NCI-H524 treated with DMSO at 0.1 percent for 48 hours (cell line): ENCODE results near the gene KIAA1217.
"Not testable (repeated sequence)": the region's sequence is repeated elsewhere in the genome, so short reads cannot be mapped to it uniquely, and the experiment has no call there.

Experiments
- DNase-seq: peaks from one replicate; lab custom pipeline; 2025; lab: John Stamatoyannopoulos, UW

KIAA1217 gene

DNA sequence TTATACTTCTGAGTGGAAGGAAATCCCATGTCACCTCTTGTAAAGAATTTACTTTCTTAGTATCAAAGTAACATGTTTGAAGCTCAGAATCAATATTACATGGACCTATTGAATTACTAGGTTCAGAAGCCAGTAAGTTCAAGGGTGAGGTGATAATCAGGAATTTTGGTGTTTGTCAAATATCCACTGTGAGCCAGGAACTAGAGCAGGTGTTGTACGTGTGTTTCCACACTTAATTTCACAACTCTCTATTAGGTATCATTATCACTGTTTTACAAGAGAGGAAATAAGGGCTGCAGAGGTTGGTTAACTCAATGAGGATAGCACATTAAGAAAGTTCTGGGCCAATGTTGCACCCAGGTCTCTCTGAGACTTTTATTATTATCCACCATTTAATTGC lies 130.4 kb downstream of the KIAA1217 start:
- DNase-seq, result no peak

GRCh38 chr10:24340446-24340845 lies 131.5 kb downstream of the KIAA1217 start:
- no peak for DNase-seq

DNA sequence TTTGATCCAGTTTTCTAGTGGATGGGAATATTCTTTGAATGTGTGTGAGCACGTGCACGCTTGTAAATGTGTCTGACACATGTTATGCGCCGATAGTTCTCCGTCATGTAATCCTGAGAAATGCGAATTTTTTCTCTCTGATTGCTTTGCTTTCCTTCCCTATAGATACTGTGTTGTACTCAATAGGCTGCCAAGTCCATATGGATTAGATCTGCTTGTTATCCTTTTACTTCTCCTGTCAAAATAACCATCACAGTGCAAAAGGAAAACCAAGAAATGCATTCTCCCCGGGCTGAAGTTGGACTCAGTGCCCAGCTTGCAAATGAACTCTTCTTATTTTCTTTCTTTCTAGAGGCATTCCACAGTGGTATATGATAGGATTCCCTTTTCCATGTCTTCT lies 131.9 kb downstream of the KIAA1217 start:
- no peak for DNase-seq

DNA sequence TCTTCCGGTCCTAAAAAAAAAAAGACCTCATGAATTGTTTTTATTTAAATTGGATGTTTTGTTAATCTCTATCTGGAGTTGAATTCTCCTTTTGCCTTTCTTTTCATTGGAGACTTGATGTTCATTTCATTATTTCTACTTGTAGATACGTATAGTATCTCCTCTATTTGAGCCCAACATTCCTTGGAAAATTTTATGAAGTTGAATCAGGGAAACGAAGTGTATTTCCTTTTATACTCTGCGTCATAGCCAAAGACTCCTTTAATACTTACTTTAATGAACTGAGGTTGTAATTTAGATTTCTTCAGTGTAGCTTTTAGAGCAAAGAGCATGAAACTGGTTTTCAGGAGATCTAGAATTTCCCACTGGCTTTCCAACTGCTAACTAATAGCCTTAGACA lies 132.4 kb downstream of the KIAA1217 start:
- no peak for DNase-seq

- no peak for DNase-seq
These were observed 133.0 kb downstream of the KIAA1217 start for GRCh38 chr10:24341897-24342296.

- no peak for DNase-seq
These were observed 134.7 kb downstream of the KIAA1217 start for GRCh38 chr10:24343686-24344085.

DNA sequence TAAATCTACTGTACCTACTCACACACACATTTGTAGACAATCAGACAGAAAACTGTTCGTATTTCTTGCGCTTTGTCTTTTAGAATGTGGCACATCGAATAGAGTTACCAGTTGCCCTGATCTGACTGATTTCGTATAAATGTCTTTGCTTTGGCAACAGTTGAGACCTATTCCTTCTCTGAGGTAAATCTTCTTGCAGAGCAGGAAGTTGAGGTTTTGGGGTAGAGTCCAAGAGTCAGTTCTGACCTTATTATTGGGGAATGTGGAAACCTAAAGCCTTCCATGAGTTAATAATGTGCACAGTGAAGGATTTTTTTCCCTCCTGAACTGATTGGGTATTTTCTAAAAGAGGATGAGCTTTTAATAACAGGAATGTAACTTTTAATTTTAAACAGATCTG lies 135.3 kb downstream of the KIAA1217 start:
- no peak for DNase-seq

DNA sequence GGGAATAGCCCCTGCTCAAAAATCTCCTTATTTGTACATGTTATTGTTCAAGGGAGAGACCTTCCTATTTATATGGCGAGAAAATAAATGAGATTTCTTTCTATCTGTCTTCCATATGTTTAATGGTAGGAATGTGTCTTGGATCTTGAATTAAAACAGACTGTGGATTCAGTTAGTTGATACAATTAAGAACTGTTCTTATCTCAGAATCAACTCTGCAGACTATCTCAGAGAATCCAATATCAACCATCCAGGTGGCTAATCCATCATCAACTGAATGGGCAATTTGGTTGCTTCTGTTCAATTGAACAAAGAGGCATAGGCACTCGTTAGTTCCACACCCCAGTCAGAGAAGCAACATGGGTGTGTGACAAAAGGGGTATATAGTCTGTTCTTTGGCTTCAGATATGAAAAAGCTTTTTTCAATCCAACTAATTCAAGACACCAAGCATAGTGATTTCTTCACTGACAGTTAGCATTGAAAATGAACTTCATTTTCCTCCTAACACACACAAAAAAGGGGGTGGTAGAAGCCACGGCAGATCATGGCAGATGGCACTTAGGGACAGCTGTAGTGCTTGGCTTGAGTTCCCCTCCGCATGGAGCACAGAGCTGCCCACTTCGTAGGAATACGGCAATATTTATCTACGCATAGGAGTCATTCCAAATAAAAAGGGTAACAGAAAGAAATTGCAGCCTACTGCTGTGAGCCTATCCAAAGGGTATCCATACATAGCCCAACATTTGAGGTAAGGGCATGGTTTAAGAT lies 135.9 kb downstream of the KIAA1217 start:
- DNase-seq, result peak; percentile 55

DNA sequence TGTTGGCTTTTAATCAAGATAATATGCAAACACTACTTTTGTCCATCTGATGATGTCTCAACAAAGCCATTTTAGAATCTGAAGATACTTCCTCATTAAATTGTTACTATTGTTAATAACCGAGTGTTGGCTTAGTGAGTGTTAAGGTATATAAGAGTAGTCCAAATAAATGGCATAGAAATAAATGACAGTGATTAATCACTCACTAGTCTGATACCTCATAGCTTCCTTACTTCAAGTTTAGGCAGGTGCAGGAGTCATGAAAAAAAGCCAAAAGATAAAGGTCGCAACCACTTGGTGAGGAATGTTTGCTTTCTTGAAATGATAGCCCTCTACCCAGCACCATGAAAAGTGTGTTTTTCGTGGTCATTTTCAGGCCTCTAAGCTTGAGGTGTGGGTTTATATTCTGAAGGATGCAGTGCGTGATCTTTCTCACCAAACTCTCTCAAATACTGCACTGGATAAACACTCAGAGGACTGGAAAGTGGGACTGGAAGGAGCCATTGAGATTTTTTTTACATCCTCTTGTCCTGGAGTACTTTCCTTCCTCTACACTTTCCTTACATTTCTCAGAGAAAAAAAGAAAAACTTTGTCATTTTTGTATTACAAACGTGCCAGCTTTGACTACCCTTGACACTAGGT lies 138.1 kb downstream of the KIAA1217 start:
- DNase-seq, result no peak

- DNase-seq, result no peak
These were observed 140.6 kb downstream of the KIAA1217 start for GRCh38 chr10:24349379-24350001.

DNA sequence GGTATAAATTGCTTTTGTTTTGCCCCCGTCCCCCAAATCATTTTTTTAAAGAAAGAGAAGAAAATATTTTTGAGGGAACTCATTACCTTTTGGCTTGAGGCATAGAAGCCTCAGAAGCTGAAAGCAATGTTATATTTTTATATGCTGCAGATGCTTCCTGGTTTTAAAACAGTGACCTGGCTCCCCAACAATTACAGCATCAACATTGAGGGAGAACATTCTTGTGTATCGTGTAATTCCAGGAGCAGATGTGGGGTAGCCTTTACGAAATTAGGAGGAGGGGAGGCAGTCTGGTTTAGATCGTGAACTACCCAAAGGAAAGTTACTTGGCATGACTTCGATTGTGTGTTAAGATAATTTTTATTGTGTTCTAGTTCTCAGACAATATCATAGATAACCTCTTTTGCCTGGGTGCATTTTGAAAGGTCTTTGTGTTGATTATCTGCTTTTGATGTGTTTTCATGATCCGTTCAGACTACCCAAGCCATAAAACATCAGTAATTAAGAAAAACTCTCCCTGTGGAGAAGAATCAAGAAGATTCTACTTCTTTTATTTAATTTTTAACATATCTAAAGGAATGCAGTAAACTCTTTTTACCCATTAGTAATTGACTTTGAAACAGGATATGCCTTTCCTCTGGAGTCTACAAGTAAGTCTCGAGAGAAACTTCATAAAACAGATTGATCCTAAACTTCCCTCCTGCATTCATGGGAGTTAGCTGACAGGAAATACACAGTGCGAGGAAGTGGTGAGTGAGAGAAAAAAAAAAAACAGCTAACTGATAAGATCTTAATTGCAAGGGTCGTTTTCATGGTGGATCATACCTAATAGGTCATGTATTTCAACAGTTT lies 141.4 kb downstream of the KIAA1217 start:
- DNase-seq, result no peak

DNA sequence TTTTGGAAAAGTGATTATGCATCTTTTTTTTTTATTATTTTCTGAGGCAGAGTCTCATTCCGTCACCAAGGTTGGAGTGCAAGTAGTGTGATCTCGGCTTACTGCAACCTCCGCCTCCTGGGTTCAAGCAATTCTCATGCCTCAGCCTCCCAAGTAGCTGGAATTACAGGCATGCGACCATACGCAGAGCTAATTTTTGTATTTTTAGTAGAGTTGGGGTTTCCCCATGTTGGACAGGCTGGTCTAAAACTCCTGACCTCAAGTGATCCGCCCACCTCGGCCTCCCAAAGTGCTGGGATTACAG lies 141.9 kb downstream of the KIAA1217 start:
- not testable (repeated sequence) for DNase-seq

DNA sequence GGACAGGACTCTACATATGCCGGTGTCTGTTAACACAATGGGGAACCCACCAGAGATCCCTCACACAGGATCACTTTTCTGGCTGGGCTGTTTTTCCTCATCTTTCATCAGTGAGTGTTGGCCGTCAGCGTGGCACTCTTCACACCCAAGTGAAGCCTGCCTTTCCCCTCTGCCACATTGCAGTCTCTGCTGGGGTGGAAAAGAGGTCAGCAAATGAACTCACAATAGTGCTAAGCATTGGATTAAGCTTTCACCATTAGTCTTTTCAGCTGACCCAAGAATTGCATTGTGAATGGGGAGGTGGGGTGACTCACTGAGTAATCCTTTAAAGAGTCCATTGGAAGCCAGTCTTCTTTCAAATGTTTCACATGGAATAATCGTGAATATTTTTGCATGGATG lies 143.0 kb downstream of the KIAA1217 start:
- DNase-seq, result no peak

- DNase-seq, result no peak
These were observed 143.5 kb downstream of the KIAA1217 start for GRCh38 chr10:24352399-24352798.

DNA sequence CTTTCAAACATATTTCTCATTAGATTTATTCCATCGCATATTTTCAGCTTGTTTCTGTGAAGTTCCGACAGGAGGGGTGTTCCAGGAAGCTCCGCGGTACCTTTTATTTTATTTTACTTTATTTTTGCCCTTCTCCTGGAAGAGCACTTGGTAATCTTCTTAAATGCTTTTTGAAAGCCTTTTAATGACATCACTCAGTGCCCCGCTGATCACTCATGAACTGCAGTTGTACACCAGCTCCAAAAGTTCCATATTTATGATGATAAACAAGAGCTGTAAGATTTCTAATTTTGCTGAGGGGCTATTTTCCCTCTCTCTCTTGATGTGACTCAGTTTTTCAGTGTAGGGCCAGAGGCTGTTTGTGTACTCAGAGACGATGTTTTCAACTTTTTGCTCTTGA lies 144.4 kb downstream of the KIAA1217 start:
- no peak for DNase-seq

GRCh38 chr10:24355056-24355688 lies 146.2 kb downstream of the KIAA1217 start:
- no peak for DNase-seq

DNA sequence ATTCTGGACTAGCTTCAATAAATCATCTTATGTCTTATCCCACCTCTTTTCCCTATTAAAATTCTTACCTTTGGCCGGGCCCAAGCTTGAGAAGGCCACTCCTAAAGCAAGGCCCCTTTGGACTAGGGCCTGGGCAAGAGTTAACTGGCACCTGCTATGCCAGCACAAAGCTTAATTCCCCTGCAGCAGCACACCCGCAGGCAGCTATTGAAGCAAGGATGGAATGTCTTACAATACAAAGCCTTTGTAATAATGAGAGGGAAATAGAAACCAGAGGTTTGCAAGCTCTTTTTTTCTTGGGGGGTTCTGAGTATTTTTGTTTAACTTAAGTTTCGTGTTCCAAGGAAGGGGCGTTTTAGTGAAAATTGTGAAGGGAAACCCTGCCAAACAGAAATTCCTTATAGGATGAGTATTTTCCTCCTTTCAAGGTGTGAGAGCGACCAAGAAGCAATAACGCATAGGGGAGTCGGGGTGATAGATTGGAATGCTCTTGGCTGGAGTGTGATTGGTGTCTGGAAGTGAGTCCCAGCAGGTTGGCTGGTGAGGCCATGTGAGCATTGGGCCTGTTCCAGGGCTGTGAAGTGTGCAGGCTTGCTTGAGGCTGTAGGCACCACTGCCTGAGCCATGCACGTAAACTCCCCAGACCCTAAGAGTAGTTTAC lies 148.5 kb downstream of the KIAA1217 start:
- no peak for DNase-seq

DNA sequence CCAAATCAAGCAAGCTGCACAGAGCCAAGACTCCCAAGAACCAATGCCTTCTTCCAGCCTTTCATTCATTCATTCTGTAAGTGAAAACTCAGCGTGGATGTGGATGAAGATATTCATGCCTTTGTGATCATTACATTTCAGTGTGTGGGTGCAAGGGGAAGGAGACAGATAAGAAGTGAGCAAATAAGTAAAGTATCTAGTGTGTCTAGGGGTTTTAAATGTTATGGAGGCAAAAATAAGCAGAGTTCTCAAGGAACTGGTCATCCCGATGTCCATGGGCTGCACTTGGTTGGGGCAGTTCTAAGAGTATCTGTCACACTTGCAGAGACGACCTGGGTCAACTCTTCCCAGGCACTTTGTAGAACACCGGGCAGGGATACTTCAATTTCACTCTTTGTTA lies 149.1 kb downstream of the KIAA1217 start:
- DNase-seq, result no peak

DNA sequence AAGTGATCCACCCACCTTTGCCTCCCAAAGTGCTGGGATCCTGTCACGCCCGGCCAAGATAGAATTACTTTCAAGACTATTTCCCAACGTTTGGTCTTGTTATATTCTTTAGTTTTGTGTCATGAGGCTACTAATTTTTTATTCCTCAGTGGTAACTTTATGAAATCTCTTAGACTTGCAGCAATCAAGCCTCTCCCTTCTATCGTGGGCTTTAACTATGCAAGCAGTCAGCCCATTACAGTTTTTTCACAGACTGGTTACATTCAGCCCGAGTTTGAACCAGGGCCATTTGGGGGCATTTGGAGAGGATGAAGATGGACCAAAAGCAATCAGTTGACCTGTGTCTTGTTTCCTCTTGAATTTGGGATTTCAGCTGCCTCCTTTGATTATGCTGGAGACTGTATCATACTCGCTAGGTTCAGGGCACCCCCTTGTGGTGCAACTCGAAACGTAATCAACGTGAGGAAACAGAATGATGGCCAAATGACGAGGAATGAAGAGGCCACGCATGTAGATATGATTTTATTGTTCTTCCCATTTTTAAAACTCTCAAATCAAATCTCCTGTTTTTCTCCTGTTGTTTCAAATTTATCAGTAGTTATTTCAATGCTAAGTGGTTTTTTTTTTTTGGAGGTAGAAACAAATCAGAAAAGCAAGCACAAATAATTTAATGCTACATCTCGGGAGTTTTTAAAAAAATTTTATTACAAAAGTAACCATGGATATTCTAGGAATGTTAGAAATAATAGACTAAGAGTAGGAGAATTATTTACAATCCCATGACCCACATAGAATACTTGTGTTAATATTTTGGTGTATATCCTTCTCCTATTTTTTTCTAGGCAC lies 151.6 kb downstream of the KIAA1217 start:
- DNase-seq, result no peak

DNA sequence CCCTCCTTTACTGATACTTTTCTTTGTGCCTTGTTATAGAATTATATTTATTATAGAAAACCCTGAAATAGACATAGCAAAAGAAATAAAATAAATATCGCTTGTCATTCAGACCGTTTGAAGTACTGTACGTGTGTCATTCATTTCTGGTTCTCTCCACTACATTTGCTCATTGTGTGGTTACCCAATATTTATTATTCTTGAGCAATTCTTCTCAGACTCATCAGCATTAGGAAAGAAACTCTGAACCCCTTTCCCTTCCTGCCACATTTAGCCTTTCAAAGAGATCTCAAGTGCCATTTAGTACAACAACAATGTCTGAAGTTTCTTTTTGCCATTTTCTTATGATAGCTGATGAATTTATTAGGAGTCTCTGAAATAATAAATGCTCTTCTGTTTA lies 154.1 kb downstream of the KIAA1217 start:
- no peak for DNase-seq

DNA sequence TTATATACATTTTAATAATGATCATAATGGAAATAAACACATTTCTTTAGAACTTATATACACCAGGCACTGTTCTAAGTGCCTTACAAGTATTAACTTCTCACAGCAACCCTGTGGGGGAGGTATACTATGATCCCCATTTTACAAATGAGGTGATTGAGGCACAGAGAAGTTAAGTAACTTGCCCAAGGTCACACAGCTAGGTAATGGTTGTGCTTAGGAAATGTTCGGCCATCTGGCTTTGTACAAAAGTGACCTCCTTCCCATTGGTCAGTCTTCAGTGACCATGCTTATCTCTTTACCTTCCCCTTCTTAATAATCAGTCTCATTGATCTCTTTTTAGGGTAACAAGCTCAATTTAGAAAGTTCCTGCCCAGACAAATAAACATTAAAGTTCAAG lies 158.8 kb downstream of the KIAA1217 start:
- DNase-seq, result no peak
